ENCODE data around the gene RAVER1. TPM values are rescaled to one million over a fixed set of nuclear protein-coding genes. Genes with fewer than 3 reads are reported as not detected.
A peak's percentile ranks its signal among the peaks of the same experiment; 100 is the strongest.

The RAVER1 gene
- total and polyA plus RNA-seq, 9 of the 15 experiments (the other 6 are each of a cell fraction or from before 2014, with no cell fraction given), result 0.06 to 113 (median 7.0) TPM

DNA sequence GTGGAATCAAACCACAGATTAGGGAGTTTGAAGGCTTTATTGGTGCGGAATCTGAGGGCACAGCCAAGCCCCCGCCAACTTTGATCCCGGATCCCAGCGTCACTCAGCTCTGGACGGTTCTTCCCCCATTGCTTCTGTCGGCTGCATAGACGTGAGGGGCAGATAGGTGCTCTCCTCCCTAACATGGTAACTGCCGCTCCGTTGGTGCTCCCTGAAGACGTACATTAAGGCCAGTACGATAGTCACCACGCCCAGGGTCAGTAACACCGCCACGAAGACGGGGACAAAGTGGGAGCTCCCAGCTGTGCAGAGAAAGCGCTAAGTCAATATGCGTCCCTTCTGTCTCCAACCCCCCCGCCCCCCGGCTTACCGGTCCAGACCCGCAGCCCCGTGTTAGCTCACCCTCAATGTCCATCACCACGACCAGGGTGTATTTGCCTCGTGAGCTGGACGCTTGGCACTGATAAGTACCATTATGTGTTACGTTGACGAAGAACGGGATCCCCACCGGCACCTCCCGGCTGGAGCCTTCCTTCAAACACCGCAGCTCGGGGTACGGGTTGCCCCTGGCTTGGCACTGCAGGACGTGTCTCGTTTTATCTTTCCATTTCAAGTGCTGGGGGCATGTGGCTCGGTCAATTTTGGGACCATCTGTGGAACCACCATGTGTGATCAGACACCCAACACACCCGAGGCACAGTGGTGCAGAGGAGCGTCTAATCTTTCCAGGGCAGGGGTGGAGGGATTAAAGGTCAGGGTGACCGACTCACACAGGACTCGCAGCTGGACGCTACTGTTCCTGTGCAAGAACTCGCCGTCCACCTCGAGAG, 644 bp upstream of the RAVER1 start (continued):
- TF ChIP-seq GATA2 (CRISPR knock-in tag; IDR thresholded peaks at IDR 0.05), result peak; percentile 63
- no peak for TF ChIP-seq MBD2 (IDR thresholded peaks at IDR 0.05; ENCODE audit: borderline replicate concordance, low read depth)
- TF ChIP-seq ZNF592 (IDR thresholded peaks at IDR 0.05), result no peak
- TF ChIP-seq, protein P1, sequence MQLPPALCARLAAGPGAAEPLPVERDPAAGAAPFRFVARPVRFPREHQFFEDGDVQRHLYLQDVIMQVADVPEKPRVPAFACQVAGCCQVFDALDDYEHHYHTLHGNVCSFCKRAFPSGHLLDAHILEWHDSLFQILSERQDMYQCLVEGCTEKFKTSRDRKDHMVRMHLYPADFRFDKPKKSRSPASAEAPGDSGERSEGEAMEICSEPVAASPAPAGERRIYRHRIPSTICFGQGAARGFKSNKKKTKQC (CRISPR knock-in tag; IDR thresholded peaks at IDR 0.05), result peak; percentile 20; the same call in 1 of the 2 replicates
- no peak for TF ChIP-seq SREBF1 (IDR thresholded peaks at IDR 0.05; ENCODE audit: borderline replicate concordance, low read depth, low read length)
- TF ChIP-seq ATF1 (CRISPR knock-in tag; IDR thresholded peaks at IDR 0.05), result no peak
- TF ChIP-seq ATF1 (tag; IDR thresholded peaks at IDR 0.05), result 0 out of 2 replicates have a peak, but pooled peaks have one; percentile 0
- peak; percentile 44 for TF ChIP-seq POLR2AphosphoS5 (IDR thresholded peaks at IDR 0.05; ENCODE audit: control insufficient read depth, insufficient read depth, low read depth, low read length)
- TF ChIP-seq DMBX1 (CRISPR knock-in tag; IDR thresholded peaks at IDR 0.05; ENCODE audit: borderline replicate concordance), result no peak
- no peak for TF ChIP-seq ZNF696 (CRISPR knock-in tag; conservative IDR thresholded peaks at IDR 0.05)
- no peak for TF ChIP-seq ZNF583 (CRISPR knock-in tag; IDR thresholded peaks at IDR 0.05)
- TF ChIP-seq MEIS2 (IDR thresholded peaks at IDR 0.05; ENCODE audit: partially characterized antibody), result no peak
- TF ChIP-seq DIDO1 (tag; IDR thresholded peaks at IDR 0.05; ENCODE audit: low read depth), result no peak
- TF ChIP-seq NR1H2 (CRISPR knock-in tag; IDR thresholded peaks at IDR 0.05), result no peak
- no peak for TF ChIP-seq PTRF (tag; IDR thresholded peaks at IDR 0.05)
- no peak for TF ChIP-seq ZNF277 (CRISPR knock-in tag; IDR thresholded peaks at IDR 0.05; ENCODE audit: borderline replicate concordance)
- TF ChIP-seq FOXA3 (CRISPR knock-in tag; conservative IDR thresholded peaks at IDR 0.05 in 1 of 2, IDR thresholded peaks at IDR 0.05 in 1 of 2), result peak; percentile 36 to 95; a peak in 2 of 4 replicates
- TF ChIP-seq PREB (CRISPR knock-in tag; IDR thresholded peaks at IDR 0.05), result no peak; the same call in 1 of the 2 replicates
- TF ChIP-seq DPF2 (IDR thresholded peaks at IDR 0.05), result peak; percentile 20; the same call in 1 of the 2 replicates
- peak; percentile 64; the same call in 1 of the 2 replicates for TF ChIP-seq ZC3H4 (CRISPR knock-in tag; IDR thresholded peaks at IDR 0.05; ENCODE audit: borderline replicate concordance)
- TF ChIP-seq ZNF12 (CRISPR knock-in tag; IDR thresholded peaks at IDR 0.05), result peak; percentile 68; the same call in 1 of the 2 replicates
- TF ChIP-seq ZNF436 (CRISPR knock-in tag; IDR thresholded peaks at IDR 0.05), result no peak

All from K562 (cell line).